ENCODE results near the gene CAPN9. TPM values are rescaled to one million over a fixed set of nuclear protein-coding genes. Genes with fewer than 3 reads are reported as not detected.
"Not testable (repeated sequence)": the region's sequence is repeated elsewhere in the genome, so short reads cannot be mapped to it uniquely, and the experiment has no call there.

The CAPN9 gene
- total and polyA plus RNA-seq, 2 donors = 0.49 to 2.7 TPM

GRCh38 chr1:230717251-230717650, 29.9 kb upstream of the CAPN9 start:
- WGBS = 65% methylated on average over 1 of the region's 1 CpG
- Histone ChIP-seq H3K4me1 (ENCODE audit: insufficient read depth) (no peaks in the 10 kb centered on the region), H3K4me3 (ENCODE audit: low read depth, low read length) (no peak overlapping the region), H3K27ac (ENCODE audit: low read depth) (no peak overlapping the region), H3K36me3 (ENCODE audit: insufficient read depth) (no peaks in the 10 kb centered on the region)
- DNase-seq (ENCODE audit: extremely low spot score) = no peak

- 91% methylated on average over 3 of the region's 3 CpGs for WGBS
- not testable (repeated sequence) for H3K36me3 ChIP-seq (ENCODE audit: insufficient read depth); H3K4me3 ChIP-seq (ENCODE audit: low read depth, low read length); H3K4me1 ChIP-seq (ENCODE audit: insufficient read depth); H3K27ac ChIP-seq (ENCODE audit: low read depth); DNase-seq (ENCODE audit: extremely low spot score)
Observed at GRCh38 chr1:230721849-230722522, 25.2 kb upstream of the CAPN9 start.

GRCh38 chr1:230725256-230726012, 21.8 kb upstream of the CAPN9 start:
- DNase-seq (ENCODE audit: extremely low spot score) = no peak
- H3K4me1 ChIP-seq (ENCODE audit: insufficient read depth) = no peaks in the 10 kb centered on the region
- H3K4me3 ChIP-seq (ENCODE audit: low read depth, low read length) = no peak overlapping the region
- H3K36me3 ChIP-seq (ENCODE audit: insufficient read depth) = no peaks in the 10 kb centered on the region
- WGBS = 57% methylated on average over 6 of the region's 6 CpGs
- H3K27ac ChIP-seq (ENCODE audit: low read depth) = no peak overlapping the region

GRCh38 chr1:230728710-230729392, 18.3 kb upstream of the CAPN9 start:
- no peak for DNase-seq (ENCODE audit: extremely low spot score)
- Histone ChIP-seq H3K36me3 (ENCODE audit: insufficient read depth) (no peaks in the 10 kb centered on the region), H3K4me3 (ENCODE audit: low read depth, low read length) (no peak overlapping the region), H3K4me1 (ENCODE audit: insufficient read depth) (no peaks in the 10 kb centered on the region), H3K27ac (ENCODE audit: low read depth) (no peak overlapping the region)
- WGBS = 46% methylated on average over 6 of the region's 6 CpGs

GRCh38 chr1:230730977-230731376, 16.2 kb upstream of the CAPN9 start:
- DNase-seq (ENCODE audit: extremely low spot score) = no peak
- Histone ChIP-seq H3K27ac (ENCODE audit: low read depth) (no peak overlapping the region), H3K36me3 (ENCODE audit: insufficient read depth) (no peaks in the 10 kb centered on the region), H3K4me3 (ENCODE audit: low read depth, low read length) (no peak overlapping the region), H3K4me1 (ENCODE audit: insufficient read depth) (no peaks in the 10 kb centered on the region)
- 25% methylated on average over 5 of the region's 5 CpGs for whole genome bisulfite sequencing

GRCh38 chr1:230735447-230735846, 11.7 kb upstream of the CAPN9 start:
- Histone ChIP-seq H3K4me1 (ENCODE audit: insufficient read depth) (no peaks in the 10 kb centered on the region), H3K4me3 (ENCODE audit: low read depth, low read length) (no peak overlapping the region), H3K36me3 (ENCODE audit: insufficient read depth) (no peaks in the 10 kb centered on the region), H3K27ac (ENCODE audit: low read depth) (no peak overlapping the region)
- DNase-seq (ENCODE audit: extremely low spot score) = no peak
- 69% methylated on average over 2 of the region's 2 CpGs for WGBS

GRCh38 chr1:230737622-230738262, 9.4 kb upstream of the CAPN9 start:
- Histone ChIP-seq H3K4me3 (ENCODE audit: low read depth, low read length) (no peak overlapping the region), H3K4me1 (ENCODE audit: insufficient read depth) (no peaks in the 10 kb centered on the region), H3K27ac (ENCODE audit: low read depth) (no peak overlapping the region), H3K36me3 (ENCODE audit: insufficient read depth) (no peaks in the 10 kb centered on the region)
- DNase-seq (ENCODE audit: extremely low spot score) = no peak
- 93% methylated on average over 3 of the region's 3 CpGs for WGBS

GRCh38 chr1:230739564-230740290, 7.5 kb upstream of the CAPN9 start:
- DNase-seq (ENCODE audit: extremely low spot score) = no peak
- WGBS = 95% methylated on average over 12 of the region's 12 CpGs

GRCh38 chr1:230743899-230744298, 3.3 kb upstream of the CAPN9 start:
- Histone ChIP-seq H3K4me3 (ENCODE audit: low read depth, low read length) (no peak overlapping the region), H3K27ac (ENCODE audit: low read depth) (no peak overlapping the region), H3K4me1 (ENCODE audit: insufficient read depth) (no peaks in the 10 kb centered on the region), H3K36me3 (ENCODE audit: insufficient read depth) (no peaks in the 10 kb centered on the region)
- WGBS = 69% methylated on average over 2 of the region's 2 CpGs
- DNase-seq (ENCODE audit: extremely low spot score) = no peak

More at GRCh38 chr1:230739564-230740290, 7.5 kb upstream of the CAPN9 start:
- Histone ChIP-seq H3K4me1 (ENCODE audit: insufficient read depth) (no peaks in the 10 kb centered on the region), H3K4me3 (ENCODE audit: low read depth, low read length) (no peak overlapping the region), H3K36me3 (ENCODE audit: insufficient read depth) (no peaks in the 10 kb centered on the region), H3K27ac (ENCODE audit: low read depth) (no peak overlapping the region)

- DNase-seq (ENCODE audit: extremely low spot score) = no peak
- no peaks in the 10 kb centered on the region for H3K36me3 ChIP-seq (ENCODE audit: insufficient read depth)
- no peak overlapping the region for H3K4me3 ChIP-seq (ENCODE audit: low read depth, low read length)
- H3K4me1 ChIP-seq (ENCODE audit: insufficient read depth) = no peaks in the 10 kb centered on the region
- 45% methylated on average over 5 of the region's 5 CpGs for WGBS
- no peak overlapping the region for H3K27ac ChIP-seq (ENCODE audit: low read depth)
Observed at GRCh38 chr1:230744382-230744781, 2.8 kb upstream of the CAPN9 start.

- Histone ChIP-seq H3K27ac (ENCODE audit: low read depth) (no peak overlapping the region), H3K36me3 (ENCODE audit: insufficient read depth) (no peaks in the 10 kb centered on the region), H3K4me1 (ENCODE audit: insufficient read depth) (no peaks in the 10 kb centered on the region), H3K4me3 (ENCODE audit: low read depth, low read length) (no peak overlapping the region)
- DNase-seq (ENCODE audit: extremely low spot score) = no peak
- WGBS = 72% methylated on average over 3 of the region's 3 CpGs
Observed at GRCh38 chr1:230745071-230745470, 2.1 kb upstream of the CAPN9 start.

- Histone ChIP-seq H3K36me3 (ENCODE audit: insufficient read depth) (no peaks in the 10 kb centered on the region), H3K4me3 (ENCODE audit: low read depth, low read length) (no peak overlapping the region), H3K4me1 (ENCODE audit: insufficient read depth) (no peaks in the 10 kb centered on the region), H3K27ac (ENCODE audit: low read depth) (no peak overlapping the region)
- 90% methylated on average over 4 of the region's 4 CpGs for WGBS
- no peak for DNase-seq (ENCODE audit: extremely low spot score)
Observed at GRCh38 chr1:230746617-230747016, 571 bp upstream of the CAPN9 start.
